Retinal pigment epithelial cell (primary cell): Measurements from ENCODE around the gene CACNA1C.

ENCODE experiments used
- DNase-seq: peaks from one replicate; pipeline ENCODE4 v3.0.0-alpha.2; 2010; ENCODE audit warnings: low read depth
- H3K4me3 ChIP-seq: 2 replicates; pipeline ENCODE4 v1.5.1; 2011; ENCODE audit warnings: mild to moderate bottlenecking, low read length, control low read depth, moderate library complexity
- TF ChIP-seq, protein P1 (sequence below): conservative IDR thresholded peaks from 2 replicates; pipeline ENCODE4 v1.5.1; 2011; ENCODE audit warnings: low read depth, low read length, control low read depth, inconsistent platforms

The CACNA1C gene

GRCh38 chr12:2013086-2013485, 39.7 kb upstream of the CACNA1C start:
- DNase-seq: no peak
- TF ChIP-seq, protein P1, sequence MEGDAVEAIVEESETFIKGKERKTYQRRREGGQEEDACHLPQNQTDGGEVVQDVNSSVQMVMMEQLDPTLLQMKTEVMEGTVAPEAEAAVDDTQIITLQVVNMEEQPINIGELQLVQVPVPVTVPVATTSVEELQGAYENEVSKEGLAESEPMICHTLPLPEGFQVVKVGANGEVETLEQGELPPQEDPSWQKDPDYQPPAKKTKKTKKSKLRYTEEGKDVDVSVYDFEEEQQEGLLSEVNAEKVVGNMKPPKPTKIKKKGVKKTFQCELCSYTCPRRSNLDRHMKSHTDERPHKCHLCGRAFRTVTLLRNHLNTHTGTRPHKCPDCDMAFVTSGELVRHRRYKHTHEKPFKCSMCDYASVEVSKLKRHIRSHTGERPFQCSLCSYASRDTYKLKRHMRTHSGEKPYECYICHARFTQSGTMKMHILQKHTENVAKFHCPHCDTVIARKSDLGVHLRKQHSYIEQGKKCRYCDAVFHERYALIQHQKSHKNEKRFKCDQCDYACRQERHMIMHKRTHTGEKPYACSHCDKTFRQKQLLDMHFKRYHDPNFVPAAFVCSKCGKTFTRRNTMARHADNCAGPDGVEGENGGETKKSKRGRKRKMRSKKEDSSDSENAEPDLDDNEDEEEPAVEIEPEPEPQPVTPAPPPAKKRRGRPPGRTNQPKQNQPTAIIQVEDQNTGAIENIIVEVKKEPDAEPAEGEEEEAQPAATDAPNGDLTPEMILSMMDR: no peak
- H3K4me3 ChIP-seq: no peak overlapping the region

DNA sequence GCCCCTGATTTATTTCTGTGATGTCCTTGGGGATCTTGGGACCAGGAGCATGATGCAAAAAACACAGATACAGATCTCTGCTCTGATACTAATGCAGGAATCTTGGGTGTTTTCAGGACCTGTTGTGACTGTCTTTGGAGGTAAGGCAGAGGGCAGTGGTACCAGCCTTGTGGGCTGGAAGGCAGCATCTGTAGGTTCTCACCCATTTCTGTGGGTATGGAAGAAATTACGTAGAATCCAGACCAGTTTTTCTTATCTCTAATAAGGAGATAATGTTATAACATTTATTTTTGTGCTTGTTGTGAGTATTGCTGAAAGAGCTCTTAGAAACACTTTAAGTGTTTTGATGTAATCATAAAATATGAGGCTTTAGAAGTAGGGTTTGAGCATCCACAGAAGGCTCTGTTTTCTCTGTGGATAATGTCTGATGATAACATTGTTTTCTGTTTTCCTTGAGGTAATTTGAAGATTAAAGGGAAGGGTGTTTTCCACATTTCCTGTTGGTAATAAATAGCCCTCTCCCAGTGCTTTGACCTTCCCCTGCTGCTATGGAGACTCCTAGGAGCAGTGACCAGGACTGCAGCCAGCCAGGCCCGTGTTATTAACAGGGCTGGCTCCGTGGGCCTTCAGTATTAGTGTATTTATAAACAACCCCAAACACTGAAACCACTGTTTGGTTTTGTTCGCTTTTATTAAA, 39.1 kb upstream of the CACNA1C start:
- no peak for DNase-seq
- TF ChIP-seq, protein P1: no peak
- no peak overlapping the region for H3K4me3 ChIP-seq

- no peak overlapping the region for H3K4me3 ChIP-seq
- TF ChIP-seq, protein P1: no peak
- DNase-seq: no peak
These were observed 38.6 kb upstream of the CACNA1C start for GRCh38 chr12:2014231-2014630.

DNA sequence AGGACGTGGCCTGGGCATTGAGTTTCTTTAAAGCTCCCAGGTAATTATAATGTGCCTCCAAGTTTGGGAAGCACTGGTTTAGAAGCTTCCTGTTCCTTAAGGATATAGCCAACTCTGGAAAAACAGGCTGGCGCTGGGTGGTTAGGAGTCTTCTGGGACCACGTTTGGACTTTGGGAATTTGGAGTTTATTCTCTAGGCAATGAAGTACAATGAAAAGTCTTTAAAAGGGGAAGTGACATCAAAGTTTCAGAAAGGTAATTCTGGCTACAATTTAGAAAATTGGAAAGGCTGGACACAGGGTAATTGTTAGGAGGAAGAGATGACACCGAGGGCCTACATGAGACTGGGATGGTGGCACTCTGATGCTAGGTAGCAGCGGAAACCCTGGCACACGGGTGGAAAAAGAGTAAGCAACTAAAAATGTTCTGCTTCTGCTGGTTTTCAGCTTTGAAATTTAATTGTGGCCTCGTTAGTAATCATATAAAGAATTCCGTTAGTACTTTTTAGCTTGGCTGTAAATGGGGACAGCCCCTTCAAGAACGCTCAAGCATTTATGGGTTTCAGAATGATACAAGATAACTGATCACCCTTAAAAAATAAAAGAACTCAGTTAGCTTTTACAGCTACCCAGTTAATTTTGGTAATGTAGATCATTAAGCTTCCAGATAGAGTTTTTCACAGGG, 35.8 kb upstream of the CACNA1C start:
- TF ChIP-seq, protein P1: no peak
- no peak overlapping the region for H3K4me3 ChIP-seq
- DNase-seq: no peak

GRCh38 chr12:2017546-2018337, 35.0 kb upstream of the CACNA1C start:
- no peak for DNase-seq

GRCh38 chr12:2018391-2018790, 34.4 kb upstream of the CACNA1C start:
- TF ChIP-seq, protein P1: no peak
- no peak for DNase-seq
- H3K4me3 ChIP-seq: no peak overlapping the region

More at GRCh38 chr12:2017546-2018337, 35.0 kb upstream of the CACNA1C start:
- TF ChIP-seq, protein P1: no peak
- no peak overlapping the region for H3K4me3 ChIP-seq
